CD4-positive, alpha-beta T cell treated with Interferon alpha-2 for 1 hour (primary cell): ENCODE measurements around the gene ARG1.
"Not testable (repeated sequence)": the region's sequence is repeated elsewhere in the genome, so short reads cannot be mapped to it uniquely, and the experiment has no call there.

Experiments used
- DNase-seq, 2 donors: peaks; one replicate each; pipeline ENCODE4 v3.0.0-alpha.2; 2020 to 2022

The ARG1 gene

DNA sequence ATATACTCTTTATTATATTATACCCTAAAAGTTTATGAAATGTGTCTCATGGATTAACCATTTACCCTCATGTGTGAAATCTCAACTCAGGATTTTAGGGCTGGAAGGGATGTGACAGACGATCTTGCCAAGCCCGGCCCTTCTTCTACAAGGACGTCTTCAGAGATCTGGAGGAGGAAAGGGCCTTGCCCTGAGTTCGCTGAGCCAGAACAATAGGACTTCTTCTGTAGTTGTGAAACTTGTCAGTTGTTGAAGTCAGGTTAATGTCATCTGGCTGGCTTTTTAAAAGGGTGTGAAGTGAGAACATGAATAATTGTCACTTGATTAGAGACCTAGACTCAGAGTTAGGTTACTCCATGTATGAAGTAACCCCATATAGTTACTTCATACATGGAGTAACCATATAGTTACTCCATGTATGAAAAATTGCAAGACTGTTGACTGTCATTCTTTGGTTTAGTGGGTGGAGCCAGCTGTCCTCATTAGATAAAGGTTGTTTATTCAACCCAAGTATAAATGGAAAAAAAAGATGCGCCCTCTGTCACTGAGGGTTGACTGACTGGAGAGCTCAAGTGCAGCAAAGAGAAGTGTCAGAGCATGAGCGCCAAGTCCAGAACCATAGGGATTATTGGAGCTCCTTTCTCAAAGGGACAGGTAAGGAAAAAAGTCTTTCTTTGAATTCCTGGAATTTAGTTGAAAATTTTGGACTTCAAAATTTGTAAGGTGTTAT is at the start of gene ARG1:
Gene ARG1 (plus strand): TSS at position 541 of the 730 bp plus-strand sequence. CDS start 57 bp downstream, at position 598.
- DNase-seq, result no peak

DNA sequence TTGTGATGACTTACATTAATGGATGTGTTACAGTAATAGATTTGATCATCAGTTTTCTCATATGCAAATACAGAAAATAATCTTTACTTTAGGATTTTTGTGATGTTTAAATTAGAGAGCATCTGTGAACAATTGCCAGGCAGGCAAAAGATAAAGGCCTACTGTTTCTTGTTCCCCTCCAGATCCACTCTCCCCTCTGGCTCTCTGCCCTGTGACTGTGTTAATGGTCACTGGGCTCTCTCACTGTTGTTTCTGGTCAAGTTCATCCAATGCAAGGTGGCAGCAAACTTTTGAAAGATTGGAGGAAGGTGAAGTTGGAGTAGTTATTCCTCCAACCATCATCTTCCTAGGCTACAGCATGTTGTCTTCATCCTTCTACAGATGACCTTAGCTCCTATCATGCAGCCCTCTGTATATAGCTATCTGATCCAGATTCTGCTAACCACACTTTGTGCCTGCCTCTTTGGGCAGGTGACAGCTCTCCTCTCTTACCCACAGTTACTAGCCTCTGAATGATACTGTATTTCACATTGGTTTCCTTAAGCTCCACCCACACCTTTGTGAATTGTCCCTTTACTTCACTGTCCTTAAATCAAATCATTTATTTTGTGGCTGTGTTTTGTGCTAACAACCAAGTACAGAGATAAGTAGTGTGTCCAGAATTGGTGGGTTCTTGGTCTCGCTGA is 48.9 kb upstream of the ARG1 start:
- no peak for DNase-seq

DNA sequence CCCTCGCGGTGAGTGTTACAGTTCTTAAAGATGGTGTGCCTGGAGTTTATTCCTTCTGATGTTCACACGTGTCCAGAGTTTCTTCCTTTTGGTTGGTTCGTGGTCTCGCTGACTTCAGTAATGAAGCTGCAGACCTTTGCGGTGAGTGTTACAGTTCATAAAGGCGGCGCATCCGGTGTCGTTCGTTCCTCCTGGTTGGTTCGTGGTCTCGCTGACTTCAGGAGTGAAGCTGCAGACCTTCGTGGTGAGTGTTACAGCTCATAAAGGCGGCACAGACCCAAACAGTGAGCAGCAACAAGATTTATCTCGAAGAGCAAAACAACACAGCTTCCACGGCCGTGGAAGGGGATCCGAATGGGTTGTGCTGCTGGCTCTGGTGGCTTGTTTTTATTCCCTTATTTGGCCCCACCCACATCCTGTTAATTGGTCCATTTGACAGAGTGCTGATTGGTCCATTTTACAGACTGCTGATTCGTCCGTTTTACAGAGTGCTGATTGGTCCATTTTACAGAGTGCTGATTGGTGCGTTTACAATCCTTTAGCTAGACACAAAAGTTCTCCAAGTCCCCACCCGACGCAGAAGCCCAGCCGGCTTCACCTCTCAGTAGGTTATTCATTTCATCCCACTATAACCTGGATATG is 48.2 kb upstream of the ARG1 start:
- peak; percentile 16 to 44 for DNase-seq

DNA sequence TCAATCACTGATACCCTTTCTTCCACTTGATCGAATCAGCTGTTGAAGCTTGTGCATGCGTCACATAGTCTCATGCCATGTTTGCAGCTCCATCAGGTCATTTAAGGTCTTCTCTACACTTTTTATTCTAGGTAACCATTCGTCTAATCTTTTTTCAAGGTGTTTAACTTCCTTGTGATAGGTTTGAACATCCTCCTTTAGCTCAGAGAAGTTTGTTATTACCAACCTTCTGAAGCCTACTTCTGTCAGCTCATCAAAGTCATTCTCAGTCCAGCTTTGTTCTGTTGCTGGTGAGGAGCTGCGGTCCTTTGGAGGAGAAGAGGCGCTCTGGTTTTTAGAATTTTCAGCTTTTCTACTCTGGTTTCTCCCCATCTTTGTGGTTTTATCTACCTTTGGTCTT is 42.1 kb upstream of the ARG1 start:
- DNase-seq, result not testable (repeated sequence)

DNA sequence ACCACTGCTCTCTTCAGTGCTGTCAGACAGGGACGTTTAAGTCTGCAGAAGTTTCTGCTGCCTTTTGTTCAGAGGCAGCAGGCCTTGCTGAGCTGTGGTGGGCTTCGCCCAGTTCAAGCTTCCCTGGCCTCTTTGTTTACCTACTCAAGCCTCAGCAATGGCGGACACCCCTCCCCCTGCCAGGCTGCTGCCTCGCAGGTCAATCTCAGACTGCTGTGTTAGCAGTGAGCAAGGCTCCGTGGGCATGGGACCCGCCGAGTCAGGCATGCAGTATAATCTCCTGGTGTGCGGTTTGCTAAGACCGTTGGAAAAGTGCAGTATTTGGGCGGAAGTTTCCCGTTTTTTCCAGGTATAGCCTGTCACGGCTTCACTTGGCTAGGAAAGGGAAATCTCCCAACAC is 41.3 kb upstream of the ARG1 start:
- not testable (repeated sequence) for DNase-seq

DNA sequence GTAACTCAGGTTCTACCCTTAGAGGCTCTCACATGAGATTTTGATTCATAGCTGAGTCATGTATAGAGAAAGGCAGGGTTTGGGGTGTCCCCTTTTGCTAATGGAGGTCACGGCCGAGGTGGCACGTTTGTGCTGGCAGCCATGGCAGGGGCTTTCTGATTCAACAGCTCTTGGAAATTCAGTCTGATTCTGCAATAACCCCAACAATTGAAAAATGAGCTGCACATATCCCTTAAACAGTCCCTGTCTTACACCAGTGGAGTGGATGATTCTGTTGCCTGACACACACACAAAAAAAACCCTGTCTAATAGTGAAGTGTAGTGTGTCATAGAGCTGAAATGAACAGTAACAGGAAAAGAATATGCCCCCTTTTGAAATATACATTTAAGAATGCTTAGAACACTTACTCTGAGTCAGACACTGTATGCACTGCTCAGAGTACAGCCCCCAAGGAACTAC is 40.4 kb upstream of the ARG1 start:
- no peak for DNase-seq

DNA sequence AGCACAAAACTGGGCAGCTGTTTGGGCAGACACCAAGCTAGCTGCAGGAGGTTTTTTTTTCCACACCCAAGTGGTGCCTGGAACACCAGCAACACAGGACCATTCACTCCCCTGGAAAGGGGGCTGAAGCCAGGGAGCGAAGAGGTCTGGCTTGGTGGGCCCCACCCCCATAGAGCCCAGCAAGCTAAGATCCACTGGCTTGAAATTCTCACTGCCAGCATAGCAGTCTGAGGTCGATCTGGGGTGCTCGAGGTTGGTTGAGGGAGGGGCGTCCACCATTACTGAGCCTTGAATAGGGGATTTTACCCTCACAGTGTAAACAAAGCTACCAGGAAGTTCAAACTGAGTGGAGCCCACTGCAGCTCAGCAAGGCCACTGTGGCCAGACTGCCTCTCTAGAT is 34.4 kb upstream of the ARG1 start:
- not testable (repeated sequence) for DNase-seq

DNA sequence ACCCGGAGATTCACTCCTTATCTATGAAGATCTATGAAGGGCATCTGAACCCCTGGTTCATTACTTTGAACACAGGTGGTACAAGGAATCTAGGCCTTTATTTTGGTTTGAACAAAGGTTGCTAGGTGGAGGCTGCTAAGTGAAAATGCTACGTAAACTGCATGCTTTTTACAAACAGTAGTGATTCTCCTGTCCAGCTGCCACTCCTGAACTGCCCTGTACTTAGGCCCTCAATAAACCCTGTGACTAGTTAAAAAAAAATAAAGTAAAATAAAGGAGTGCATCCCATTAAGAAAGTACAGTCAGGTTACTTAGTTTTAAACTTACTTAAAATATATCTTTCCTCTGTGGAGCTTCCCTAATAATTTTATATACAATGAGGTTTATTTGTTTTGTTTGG is 27.7 kb upstream of the ARG1 start:
- DNase-seq, result no peak

DNA sequence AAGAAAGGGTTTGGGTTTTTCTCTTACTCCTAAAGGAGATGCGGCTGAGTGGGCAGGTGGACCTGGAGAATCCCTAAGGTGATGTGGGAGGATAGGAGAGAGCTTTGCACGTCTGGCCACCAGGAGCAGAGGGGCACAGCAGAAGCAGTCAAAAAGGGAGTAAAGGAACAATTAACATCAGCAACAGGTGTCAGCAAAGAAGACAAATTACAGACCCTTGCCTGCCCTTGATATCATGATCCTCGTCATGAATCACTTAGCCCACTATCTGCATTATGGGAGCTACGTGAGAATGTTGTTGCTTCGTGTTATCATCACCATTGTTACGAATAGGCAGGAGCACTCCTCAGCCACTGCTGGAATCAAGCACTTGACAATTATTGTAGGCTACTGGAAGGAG is 25.5 kb upstream of the ARG1 start:
- DNase-seq, result no peak

DNA sequence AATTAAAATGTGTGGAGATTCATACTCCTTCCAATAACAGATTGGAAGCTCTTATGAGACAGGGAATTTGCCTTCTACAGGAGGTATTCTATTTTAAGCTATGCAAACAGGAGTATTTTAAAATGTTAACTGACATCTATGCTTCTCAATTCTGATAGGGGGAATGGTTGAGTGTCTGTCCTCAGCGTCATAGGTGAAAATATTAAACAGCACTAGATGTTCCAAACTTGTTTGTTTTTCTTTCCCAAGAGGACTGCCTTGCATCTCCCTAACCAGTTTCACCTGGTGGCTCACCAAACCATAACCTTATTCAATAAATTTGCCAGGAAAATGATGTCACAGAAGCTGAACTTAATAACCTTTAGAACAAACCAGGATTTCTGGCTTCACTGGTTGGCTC is 24.6 kb upstream of the ARG1 start:
- no peak for DNase-seq

DNA sequence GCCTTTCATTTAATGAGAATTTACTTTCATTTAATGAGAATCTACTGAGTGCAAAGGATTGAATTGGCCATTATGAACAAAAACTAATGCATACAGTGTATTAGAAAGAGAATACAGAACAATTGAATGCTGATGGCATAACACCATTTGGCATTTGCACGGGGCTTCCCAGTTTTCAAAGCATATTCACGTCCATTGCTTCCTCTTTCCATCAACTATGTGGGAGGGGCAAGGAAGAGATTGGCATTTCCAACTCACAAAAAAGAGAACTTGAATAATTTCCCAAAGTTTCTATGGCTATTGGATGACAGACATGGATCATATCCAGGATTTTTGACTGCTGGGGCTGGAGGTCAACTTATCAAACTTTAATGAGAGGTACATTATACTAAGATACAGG is 23.2 kb upstream of the ARG1 start:
- no peak for DNase-seq

DNA sequence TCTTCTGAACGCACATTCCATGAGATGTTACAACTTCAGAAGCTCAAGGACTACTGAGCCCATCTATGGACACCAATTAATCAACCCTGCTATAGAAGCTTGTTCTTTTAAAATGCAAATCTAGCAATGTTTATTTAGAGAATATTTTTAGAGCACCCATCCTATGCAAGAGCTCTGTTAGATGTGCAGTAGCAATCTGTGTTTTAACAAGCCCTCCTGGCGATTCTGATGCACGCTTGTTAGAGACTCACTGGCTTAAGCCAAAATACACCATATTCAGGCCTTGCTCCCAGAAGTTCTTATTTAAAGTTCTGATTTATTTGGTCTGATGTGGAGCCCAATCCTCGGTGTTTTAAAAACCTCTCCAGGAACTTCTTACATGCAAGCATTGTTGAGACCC is 21.1 kb upstream of the ARG1 start:
- no peak for DNase-seq

DNA sequence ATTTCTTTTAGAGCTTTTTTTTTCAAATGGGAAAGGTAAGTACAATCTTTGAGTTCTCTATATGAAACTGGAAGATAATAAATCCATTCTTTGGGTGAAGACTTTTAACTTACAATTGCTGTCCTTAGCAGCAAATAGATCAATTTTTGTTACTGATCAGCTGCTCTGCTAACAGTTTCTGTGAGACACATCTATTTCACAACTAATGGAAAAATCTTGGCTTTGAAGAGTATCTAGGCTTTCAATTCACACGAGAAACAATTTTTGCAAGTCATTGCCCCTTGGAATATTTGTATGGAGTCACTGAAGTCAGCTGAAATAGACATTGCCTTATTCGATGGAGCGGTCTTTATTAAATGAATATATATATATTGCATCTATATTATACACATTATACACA is 20.5 kb upstream of the ARG1 start:
- DNase-seq, result no peak

DNA sequence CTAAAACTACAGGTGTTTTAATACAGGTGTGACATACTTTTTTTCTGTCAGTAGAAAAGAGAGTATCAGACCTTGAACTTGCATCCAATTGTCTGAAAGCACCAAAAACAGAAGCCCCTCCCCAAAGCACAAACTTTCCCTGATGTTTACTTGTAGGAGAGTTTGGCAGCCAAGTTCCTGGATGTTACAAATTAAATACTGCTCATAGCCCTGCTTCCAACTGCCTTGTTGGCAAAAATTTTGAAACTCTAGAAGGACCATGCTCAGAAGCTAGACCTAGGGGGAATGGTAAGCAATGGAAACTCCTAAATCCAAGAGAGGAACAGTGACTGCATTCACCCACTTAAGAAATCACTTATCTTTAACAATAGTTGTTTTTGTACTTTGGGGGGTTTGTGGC is 17.0 kb upstream of the ARG1 start:
- no peak for DNase-seq

DNA sequence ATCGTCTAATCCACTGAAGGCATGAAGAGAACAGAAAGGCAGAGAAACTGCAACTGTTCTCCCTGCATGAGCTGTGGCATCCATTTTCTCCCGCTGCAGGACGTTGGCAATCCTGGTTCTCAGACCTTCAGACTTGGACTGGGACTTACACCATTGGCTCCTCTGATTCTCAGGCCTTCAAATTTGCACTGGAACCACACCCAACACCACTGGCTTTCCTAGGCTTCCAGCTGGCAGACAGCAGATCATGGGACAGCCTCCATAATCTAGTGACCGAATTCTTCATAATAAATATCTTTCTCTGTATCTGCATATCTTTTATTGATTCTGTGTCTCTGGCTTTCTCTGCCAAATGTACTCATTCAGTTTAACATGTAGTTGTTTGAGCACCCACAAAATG is 14.1 kb upstream of the ARG1 start:
- no peak for DNase-seq

DNA sequence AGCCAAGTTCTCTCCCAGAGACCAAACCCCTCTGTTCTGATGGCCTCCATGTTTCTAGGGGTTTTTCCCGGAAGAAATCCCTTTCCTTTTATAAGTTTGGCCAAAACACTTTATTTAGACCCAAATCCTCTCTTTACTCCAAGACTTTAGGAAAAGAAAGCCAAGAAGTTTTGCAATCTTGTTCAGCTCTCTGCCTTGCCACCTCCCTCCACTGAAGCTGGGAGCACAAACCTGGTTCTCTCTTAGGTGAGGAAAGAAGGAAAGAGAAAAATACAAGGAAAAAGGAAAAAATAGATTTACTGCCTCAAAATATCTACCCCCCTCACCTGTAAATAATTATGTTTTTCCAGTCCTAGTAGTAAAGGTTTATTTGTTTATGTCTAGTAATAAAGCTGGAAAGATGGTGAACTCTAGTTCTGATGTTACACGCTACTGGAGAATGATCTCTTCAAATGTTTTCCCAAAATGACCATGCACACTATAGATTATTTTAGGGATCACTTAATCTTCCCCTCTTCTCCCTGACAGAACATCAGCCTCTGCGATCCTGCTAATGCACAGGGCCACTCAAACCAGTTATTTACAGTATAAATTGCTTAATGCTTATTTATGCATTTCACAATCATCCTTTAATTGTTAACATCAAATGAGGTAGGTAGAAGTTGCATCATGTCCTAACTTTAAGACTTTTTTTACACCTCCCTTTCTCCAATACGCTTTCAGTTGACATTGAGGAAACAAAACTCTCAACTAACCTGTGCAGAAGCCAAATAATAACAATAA is 10.9 kb upstream of the ARG1 start:
- DNase-seq, result no peak

DNA sequence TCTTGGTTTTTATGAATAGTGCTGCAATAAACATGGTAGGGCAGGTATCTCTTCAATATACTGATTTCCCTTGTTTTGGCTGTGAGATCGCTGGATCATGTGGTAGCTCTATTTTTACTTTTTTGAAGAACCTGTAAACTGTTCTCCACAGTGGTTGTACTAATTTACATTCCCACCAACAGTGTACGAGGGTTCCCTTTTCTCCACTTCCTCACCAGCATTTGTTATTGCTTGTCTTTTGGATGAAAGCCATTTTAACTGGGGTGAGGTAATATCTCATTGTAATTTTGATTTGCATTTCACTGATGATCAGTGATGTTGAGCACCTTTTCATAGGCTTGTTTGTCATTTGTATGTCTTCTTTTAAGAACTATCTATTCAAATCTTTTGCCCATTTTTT is 8.0 kb upstream of the ARG1 start:
- no peak for DNase-seq

DNA sequence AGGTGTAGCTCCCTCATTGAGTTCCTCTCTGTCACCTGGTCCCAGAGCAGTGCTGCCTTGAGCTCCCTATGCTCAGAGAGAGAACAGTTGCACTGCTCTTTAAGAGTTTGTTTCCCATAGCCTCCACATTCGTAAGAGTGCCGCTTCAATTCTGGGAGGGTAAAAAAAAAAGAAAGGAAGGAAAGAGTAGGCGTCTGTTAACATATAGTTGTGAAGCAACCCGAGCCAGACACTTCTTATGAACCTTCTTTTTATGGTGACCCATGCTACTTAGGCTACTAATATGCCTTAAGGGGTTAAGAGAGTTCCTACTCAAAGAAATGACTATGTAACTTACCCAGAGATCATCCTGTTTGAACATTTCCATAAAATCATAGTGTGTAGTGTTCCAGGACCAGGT is 4.3 kb upstream of the ARG1 start:
- no peak for DNase-seq

DNA sequence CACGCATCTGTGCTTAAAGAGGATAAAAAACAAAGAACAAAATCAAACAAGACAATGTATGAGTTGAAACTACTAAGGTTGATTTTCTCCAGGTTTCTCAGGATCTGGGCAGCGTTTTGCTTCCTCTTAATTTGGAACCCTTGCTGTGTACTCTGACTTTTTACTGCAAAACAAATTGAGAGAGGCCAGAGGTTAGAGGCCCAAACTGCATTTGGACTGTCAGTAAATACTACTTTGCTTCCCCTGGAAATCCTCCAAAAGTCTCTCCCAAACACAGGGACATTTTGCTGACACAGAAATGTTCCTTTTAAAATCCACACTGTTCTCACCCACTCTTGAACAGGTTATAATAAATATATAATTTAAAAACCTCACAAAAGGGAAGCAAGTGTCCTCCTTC is 1.1 kb downstream of the ARG1 start:
- DNase-seq, result no peak

DNA sequence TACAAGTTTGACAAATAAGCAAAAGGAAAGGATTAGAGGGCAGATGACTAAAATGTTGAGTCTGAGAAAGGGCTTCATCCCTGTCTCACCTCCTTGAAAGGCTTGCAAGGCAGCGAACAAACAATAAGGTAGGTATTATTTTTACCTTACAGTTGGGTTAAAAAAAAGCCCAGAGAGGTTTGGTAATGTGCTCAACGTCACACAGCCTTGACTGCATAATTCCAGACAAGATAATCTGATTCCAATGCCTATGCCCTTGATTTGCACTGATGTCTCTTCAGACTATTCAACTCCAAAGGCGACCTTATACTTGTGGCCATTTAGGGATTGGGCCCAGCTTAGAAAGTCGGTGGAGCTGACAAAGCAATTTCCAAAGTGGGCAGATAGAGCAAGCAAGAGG is 1.7 kb downstream of the ARG1 start:
- no peak for DNase-seq

DNA sequence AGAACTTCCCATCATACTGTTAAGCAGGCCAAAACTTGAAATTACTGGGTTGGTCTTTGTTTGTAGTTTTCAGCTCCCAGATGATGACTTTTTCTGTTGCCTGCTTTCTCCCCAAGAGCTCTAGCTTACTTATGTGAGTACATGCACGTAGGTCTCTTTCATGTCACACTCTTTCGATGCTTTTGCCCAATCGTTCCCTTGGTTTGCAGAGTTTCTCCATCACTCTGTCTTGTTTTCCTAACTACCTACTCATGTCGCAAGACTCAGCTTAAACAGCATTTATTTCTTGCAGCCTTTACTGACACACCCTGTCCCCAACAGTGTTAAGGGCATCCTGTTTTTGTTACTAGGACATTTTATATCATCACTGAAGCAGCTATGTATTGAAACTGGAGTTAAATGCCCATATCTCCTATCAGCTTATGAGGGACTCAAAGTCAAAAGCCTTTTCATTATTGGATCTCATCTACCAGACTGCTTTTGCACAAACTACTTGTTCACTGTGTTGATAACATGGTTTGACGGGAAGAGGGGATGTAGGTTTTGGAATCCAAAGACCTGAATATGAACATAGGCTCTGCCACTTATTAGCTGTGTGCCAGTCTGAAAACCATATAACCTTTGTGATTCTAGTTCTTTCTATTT is 2.9 kb downstream of the ARG1 start:
- DNase-seq, result no peak

DNA sequence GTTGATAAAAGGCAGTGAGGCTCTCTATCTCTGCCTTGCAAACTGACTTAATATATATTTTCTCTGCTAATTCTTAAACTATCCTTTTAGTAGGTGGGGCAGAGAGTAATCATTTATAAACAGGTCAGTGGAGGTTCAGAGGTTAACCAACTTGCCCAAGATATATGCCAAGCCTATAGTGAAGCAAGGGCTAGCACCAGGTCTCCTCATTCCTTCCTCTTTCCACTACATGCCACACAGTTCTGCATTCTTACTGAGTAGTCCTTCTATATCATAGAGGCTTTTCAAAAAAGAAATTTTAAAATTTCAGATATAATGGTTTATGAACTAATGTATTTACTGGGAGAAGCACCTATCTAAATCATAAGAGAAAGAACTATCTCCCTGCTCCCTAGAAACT is 8.5 kb downstream of the ARG1 start:
- DNase-seq, result no peak

DNA sequence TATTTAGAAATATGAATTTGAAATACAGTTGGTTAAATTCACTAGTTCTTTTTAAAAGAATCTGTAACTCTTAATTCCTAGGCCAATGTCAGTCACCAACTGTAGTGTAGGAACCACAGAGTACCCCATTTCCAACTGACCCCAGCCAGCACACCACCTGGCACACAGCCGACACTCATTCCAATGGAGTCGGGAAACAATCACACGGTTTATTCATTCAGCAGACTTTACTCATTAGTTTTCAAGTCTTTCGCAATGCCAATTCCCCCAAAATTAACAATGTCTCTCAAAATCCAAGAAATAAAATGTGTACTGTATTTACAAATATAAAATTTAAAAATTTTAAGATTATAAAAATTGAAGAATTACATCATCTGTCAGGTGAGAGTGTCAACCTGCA is 13.5 kb downstream of the ARG1 start:
- DNase-seq, result no peak
